NCI-H2107 treated with DMSO at 0.1 percent for 48 hours (cell line): ENCODE results near the gene ORM2.

Experiments used
- DNase-seq: peaks from one replicate; lab custom pipeline; 2025; ENCODE audit not compliant: unreplicated experiment; lab: John Stamatoyannopoulos, UW

The ORM2 gene

DNA sequence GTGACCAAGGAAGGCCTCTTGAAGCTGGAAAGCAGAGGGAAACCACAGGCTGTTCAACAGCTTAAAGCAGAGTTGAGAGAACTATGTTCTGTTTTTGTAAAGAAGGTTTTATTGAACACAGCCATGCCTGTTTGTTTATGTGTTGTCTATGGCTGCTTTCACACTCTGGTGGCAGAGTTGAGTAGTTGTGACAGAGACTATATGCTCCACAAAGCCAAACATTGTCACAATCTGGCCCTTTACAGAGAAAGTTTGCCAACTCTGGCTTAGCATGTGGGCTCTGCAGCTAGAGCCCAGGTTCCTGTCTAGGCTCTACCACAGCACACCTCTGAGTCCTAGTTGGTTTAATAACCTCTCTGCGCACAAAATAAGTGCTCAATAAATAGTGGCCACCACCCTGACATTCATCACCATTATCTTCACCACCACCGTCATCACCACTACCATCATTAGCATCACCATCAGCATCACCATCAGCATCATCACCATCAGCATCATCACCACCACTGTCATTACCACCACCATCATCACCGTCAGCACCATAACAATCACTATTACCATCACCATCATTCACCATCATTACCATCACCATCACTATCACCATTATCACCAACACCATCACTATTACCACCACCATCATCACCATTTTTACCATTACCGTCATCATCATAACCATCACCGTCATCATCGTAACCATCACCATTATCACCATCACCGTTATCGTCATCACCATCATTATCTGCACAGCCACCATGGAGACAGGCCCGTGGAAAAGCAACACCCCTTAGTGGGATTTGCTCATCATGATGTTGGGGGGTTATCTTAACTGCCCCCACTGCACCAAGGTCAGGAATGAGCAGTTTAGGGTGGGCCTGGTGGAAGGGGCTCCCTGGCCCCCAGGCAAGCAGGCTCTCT lies 39.8 kb downstream of the ORM2 start:
- no peak for DNase-seq

DNA sequence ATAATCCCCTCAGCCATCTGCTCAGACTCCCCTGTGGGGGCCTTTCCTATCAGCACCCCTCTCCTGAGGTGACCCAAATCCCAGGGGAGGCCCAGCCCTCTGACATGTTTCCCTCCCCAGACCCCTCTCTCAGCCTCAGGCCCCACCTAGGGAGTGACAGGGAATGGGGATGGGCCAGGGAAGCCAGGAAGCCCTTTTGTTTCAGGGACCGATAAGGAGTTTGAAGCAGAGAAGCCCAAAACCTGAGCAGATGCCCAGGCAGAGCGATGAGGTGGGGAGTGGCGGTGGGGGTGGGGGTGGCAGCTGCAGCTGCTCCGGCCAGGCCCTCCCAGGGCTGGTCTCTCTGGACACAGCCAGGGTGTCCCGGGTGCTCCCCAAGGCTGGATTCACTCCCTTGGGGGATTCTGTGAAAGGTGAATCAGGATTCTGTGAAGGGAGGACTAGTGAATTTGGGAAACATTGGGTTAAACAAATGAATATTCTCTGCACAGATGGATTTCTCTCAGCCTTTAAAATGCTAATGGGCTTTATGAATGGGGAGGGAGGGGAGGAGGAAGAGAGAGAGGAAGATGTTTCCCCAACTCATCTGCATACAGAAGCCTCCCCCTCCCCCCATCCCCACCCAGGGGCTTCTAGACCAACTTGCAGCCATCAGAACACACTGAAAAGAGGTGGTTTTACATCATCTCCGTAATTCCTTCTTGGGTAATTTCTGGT lies 40.7 kb downstream of the ORM2 start:
- DNase-seq = no peak

DNA sequence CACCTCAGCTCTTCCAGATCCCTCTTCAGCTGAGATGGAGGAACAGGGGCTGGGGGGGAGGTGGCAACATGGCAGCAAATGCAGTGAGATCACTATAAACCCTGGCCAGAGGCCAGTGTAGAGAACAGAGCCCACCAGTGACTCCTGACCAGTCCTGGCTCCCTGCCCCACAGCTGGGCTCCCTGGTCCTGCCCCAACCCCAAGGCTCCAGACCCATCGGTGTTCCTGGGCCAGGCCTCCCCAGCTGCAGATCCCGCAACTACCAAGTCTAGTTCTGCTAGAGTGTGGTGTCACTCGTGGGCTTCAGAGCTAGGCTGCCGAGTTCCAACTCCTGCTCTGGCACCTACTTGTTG lies 41.3 kb downstream of the ORM2 start:
- no peak for DNase-seq

DNA sequence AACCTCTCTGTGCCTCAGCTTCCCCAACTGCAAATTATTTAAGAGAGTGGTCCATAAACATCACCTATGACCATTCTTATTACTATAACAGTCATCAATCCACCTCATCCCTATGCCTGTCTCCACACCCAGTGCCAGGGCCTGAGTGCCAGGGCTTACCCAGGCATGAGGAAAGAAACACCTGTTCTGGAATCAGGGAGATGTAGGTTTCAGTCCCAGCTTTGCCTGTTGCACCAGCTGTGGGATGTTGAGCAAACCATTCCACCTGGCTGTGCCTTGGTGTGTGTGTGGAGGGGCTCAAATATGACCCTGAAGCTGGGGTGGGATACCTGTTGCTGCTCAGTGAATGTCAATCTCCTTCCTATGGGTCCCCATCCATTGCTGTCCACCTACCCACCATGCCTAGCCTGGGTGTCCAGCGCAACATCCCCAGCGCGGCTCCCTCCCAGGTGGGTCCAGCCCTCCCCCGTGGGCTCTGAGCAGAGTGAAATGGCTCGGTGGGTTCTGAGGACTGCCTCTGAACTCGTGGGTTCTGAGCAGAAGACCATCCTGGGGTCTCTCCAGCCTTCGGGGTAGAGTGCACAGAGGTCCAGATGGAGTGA lies 41.8 kb downstream of the ORM2 start:
- DNase-seq = no peak

DNA sequence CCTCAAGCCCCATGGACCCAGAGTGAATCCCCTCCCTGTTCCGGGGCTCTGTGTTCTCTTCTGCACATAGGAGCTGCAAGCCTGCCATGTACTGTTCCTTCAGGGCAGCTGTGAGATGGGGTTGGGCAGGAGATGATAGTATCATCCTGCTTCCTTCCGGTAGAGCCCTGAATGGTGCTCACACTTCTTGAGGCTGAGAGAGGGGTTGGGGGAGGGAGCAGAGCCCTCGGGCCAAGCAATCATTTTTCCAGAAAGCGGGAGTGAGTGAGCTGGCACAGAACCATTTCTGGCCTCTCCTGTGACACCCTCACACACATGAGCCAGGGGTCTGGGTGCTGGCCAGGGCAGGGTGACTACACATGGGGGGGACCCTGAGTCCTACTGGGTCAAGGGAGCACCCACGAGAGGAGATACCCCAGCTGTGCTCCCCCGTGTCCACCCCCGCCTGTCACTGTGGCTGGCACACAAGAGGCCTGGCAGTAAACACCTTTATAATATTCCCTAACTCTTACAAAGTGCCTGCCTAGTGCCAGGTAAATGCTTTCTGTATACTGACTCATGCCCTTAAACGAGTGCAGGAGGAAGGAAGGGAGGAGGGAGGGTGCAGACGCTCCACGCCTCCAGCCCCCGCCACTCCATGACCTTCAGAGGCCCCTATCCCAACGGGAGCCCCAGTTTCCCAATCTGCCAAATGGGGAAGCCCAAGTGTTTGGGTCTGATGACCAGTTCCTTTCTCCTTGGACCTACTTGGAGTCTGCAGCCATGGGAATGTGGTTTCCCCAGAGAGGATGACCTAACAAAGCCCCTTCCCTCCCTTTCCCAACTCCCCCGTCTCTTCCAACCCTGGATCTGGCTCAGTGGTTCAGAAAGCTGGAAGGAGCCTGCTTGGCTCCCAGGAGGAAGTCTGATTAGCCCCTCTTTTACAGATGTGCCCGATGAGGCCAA lies 42.6 kb downstream of the ORM2 start:
- DNase-seq = no peak

DNA sequence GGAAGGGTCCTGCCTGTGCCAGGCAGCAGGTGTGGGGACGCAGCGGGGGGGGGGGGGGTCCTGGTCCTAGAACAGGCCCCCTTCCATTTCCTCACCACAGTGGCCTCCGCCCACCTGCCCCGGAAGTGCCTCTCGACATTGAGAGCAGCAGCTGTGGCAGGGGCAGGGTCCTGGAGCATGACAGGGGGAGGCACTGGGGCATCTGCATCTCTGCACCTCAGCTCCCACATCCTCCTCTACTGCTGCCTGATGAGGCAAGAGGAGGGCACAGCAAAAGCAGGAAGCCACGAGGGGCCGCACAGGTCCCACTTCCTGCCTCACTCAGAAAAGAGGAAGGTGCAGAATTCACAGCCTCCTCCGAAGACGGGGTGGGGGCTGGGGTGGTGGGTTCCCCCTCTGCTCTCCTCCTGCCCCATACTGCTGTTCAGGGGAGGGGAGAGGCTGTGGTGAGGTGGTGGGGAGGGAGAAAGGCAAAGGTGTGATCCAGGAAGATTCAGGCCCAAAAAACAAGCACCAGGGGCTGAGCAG lies 43.3 kb downstream of the ORM2 start:
- no peak for DNase-seq

DNA sequence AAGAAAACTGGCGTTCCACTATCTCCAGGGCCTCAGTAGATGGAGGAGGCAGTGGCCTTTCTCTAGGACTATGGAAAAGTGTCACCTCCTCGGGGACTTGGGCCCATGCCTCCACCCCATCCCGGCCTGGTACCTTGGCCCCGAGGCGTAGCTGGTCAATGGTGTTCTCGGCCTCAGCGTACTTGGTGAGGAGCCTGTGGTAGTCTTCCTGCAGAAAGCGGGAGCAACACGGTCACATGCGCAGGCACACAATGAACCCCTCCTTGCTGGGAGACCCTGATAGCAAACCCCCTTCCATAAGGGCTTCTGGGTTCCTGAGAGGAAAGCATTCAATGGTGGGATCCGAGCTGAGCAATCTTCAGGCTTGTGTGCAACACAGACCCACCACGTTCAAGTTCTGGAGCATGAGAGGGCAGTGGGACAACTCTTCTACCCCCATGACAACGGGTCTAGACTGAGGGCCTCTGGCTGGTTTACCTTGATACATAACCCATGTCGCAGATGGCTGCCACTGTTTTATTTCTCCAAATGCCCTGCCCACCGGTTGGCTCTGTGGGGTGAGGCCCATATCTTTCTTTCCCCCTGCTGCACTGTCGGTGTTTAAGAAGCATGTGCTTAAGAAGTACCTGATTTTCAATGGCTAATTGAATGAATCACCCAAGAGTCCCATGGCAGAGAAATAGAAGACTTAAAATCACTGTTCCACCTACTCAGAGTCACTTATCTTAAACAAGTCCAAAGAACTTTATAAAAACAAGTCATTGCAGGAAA lies 44.5 kb downstream of the ORM2 start:
- DNase-seq = no peak

DNA sequence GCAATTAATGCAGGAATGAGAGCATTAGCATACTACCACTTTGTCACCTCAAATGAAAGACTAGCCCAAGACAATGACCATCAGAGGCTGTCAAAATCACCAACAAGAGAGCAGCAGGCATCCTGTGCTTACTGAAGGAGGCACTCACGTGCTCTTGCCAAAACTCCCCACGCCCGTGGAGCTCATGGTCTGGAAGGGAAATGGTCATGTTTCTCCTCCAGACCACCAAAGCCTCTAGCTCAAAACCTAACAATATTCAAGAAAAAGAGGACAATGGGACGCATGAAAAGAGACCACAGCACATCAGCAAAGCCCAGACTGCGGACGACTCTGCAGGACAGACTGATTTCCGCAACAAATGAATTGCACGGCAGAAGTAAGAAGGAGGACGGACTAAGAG lies 45.3 kb downstream of the ORM2 start:
- DNase-seq = no peak

DNA sequence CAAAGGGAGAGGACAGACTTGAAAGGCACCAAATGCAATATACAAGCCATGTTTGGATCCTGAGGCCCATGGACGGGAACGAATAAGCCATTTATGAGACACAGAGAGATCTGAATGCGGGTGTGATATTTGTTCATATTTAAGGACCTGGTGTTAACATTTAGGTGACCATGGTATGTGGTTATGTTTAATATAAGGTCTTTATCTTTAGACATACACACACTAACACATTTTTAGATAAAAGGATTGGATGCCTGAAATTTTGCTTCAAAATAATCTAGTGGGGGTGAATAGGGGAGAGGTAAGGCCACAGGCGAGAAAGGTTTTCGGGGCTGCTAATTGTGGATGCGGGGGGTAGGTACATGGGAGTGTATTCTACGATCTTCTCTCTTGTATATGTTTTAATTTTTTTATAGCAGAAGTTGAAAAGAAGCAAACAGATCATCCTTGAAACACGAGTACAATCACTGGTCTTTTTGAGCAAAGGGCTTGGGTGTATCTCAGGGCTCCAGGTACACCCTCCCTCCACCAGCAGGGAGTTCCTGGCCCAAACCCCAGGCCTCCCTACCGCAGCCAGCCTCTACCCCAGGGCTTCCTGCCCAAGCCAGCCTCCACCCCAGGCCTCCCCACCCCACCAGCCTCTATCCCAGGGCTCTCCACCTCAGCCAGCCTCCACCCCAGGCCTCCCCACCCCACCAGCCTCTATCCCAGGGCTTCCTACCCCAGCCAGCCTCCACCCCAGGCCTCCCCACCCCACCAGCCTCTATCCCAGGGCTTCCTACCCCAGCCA lies 45.9 kb downstream of the ORM2 start:
- DNase-seq = no peak

DNA sequence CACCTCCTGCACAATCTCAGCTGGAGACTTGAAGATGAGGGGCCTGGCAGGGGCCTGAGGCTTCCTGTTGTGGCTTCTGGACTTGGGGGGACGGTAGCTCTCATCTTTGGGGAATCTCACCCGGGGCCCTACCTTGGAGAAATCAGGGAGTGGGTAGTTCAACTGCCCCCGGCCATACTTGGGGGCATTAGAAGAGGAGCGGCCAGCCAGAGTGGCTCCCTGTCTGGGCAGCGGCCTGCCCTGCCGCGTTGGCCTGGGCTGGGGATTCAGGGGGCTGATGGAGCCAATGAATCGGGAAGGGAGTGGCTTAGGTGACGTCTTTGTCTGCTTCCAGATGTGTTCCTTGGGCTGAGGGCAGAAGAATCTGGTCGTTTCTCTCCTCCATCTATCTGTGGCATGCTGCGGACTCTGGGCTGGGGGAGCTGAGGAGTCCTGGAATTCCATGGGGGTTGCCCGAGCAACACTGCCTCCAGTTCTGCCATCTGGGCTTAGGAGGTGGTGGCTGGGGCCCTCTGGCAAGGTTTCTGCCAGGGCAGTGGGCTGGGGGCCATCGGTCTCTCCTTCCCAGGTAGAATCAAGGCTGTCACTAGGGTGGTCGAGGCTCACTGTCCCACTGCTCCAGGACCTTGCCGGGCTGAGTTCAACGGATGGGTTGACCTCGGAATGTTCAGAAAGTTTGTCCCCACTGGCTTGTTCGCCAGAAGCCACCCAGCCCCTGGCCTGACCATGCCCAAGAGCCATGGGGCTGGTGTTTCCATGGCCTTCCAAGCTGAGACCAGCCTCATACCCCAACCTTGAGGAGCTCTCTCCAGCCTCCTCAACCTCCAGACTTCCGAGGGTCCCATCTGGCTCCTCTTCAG lies 47.1 kb downstream of the ORM2 start:
- DNase-seq = no peak

DNA sequence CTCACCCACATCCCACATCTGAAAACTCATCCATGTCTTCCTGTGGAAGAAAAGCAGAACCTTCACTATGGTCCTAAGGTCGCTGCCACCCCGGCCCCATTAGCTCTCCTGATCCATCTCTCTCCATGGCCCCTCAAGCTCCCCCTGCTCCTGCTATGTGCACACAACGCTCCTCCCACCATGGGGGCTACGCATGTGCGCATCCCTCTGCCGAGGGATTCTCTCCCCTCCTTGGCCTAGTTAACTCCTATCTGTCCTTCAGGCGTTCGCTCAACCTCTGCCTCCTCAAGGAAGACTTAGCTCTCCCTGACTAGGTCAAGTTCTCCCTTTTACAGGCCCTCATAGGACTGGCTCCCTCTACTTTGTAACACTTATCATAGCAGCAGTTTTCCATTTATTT lies 48.3 kb downstream of the ORM2 start:
- DNase-seq = no peak

DNA sequence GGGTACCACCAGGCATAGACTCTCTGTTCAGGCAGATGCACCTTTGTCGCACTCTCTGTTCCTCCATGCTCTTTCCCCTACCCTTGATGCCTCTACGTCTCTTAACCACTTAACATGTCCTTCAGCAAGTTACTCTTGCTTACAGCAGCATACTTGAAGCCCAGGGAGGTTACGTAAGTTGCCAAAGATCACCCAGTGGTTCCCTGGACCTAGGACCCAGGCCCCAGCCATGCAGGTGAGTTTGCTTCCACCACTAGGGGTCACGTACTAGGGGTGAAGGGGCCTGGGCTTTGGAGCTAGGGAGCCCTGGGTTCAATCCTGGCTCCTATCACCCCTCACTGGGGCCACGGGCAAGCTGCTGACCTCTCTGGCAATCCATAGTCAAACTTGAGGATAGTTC lies 49.2 kb downstream of the ORM2 start:
- DNase-seq = no peak
